ENCODE data around the gene C16orf90. TPM values are rescaled to one million over a fixed set of nuclear protein-coding genes. Genes with fewer than 3 reads are reported as not detected.

Gene C16orf90
- polyA plus RNA-seq, 3 donors, result not detected

DNA sequence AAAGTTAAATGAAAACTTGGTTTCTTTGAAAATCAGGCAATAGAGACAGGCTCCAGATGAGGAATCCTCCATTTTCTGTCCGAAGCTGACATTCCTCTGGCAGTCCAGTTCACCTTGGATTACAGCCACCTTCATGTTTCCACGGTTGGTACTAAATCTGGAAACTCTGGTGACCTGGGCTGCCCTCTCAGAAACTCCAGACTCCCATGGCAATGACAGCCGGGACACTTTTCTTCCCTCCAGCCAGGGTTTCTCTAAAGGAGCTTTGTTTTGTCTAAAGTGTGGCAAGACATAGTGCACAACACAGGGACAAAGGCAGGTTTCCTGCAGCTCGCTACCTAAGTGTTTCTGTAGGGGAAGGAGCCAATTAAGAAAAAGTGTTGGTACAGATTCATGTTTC is 41.6 kb upstream of the C16orf90 start:
- Mint-ChIP-seq H3K4me1 (no peaks in the 10 kb centered on the region), H3K27ac (no peak overlapping the region), H3K4me3 (no peak overlapping the region), H3K36me3 (peaks cover 16 to 20% of the 10 kb centered on the region in 2 donors), H3K27me3 (ENCODE audit: low read depth in 3 of 3) (no peaks in the 10 kb centered on the region), H3K9me3 (no peaks in the 10 kb centered on the region)
- Histone ChIP-seq H3K27ac (ENCODE audit: low read depth in 1 of 2, low read length in 2 of 2) (no peak overlapping the region), H3K9me3 (replicated peaks in 1 of 2; ENCODE audit: control insufficient read depth in 1 of 2, insufficient read depth in 1 of 2, low read length in 2 of 2) (no peaks in the 10 kb centered on the region), H4K20me1 (ENCODE audit: insufficient read depth, low read length) (no peaks in the 10 kb centered on the region), H3K4me1 (ENCODE audit: control insufficient read depth in 1 of 2, insufficient read depth in 2 of 2, low read length in 2 of 2) (no peaks in the 10 kb centered on the region), H3K79me2 (ENCODE audit: insufficient read depth, low read length) (no peaks in the 10 kb centered on the region), H3K4me3 (replicated peaks in 1 of 3; ENCODE audit: low read depth in 2 of 3, low read length in 3 of 3) (no peak overlapping the region), H3K4me2 (replicated peaks; ENCODE audit: extremely low read depth, low read length, poor library complexity, severe bottlenecking) (no peak overlapping the region), H3K27me3 (ENCODE audit: control insufficient read depth in 2 of 2, insufficient read depth in 2 of 2, low read length in 2 of 2) (no peaks in the 10 kb centered on the region), H3K36me3 (replicated peaks in 1 of 2; ENCODE audit: control insufficient read depth in 1 of 2, insufficient read depth in 2 of 2, low read length in 2 of 2) (peaks cover 0 to 19% of the 10 kb centered on the region in 2 donors), H2AFZ (ENCODE audit: insufficient read depth, low read depth, low read length, poor library complexity, severe bottlenecking) (no peak overlapping the region), H3K9ac (ENCODE audit: insufficient read depth, low read length, poor library complexity, severe bottlenecking) (no peak overlapping the region)
- TF ChIP-seq, protein P1, sequence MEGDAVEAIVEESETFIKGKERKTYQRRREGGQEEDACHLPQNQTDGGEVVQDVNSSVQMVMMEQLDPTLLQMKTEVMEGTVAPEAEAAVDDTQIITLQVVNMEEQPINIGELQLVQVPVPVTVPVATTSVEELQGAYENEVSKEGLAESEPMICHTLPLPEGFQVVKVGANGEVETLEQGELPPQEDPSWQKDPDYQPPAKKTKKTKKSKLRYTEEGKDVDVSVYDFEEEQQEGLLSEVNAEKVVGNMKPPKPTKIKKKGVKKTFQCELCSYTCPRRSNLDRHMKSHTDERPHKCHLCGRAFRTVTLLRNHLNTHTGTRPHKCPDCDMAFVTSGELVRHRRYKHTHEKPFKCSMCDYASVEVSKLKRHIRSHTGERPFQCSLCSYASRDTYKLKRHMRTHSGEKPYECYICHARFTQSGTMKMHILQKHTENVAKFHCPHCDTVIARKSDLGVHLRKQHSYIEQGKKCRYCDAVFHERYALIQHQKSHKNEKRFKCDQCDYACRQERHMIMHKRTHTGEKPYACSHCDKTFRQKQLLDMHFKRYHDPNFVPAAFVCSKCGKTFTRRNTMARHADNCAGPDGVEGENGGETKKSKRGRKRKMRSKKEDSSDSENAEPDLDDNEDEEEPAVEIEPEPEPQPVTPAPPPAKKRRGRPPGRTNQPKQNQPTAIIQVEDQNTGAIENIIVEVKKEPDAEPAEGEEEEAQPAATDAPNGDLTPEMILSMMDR (IDR thresholded peaks at IDR 0.05), result no peak
- intact Hi-C loops (cut with micrococcal nuclease), result no loop called here
- 100% methylated on average over 1 of the region's 4 CpGs for WGBS (ENCODE audit: insufficient coverage)
- DNase-seq, result no peak

DNA sequence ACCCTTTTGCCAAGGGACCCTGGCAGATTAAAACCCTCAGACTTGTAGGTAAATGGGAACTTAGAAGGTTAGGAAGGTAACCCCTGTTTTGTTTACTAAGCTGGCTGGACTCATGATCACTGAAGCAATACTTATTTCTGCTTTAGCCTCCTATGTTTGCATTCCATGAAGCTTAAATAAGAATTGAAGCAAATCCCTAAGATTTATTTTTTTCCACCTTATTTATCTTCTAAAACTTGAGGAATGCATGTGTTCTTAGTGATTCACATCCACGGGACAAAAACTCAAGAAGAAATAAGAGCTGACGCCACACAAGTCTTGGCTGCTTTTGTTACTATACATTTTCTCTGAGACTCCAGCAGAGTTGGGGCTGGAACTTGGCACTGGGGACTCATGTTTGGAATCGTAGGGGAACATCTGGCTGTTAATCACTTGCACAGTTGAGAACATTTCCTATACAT is 41.0 kb upstream of the C16orf90 start:
- H3K4me2 ChIP-seq (replicated peaks; ENCODE audit: extremely low read depth, low read length, poor library complexity, severe bottlenecking), result no peak overlapping the region
- Mint-ChIP-seq H3K27ac (no peak overlapping the region), H3K4me3 (no peak overlapping the region)

More for the DNA sequence above, 41.0 kb upstream of the C16orf90 start:
- intact Hi-C loops (cut with micrococcal nuclease), result no loop called here
- H3K27me3 ChIP-seq (ENCODE audit: control insufficient read depth in 2 of 2, insufficient read depth in 2 of 2, low read length in 2 of 2), result no peaks in the 10 kb centered on the region
- Mint-ChIP-seq H3K36me3 (peaks cover 20 to 21% of the 10 kb centered on the region in 2 donors), H3K4me1 (no peaks in the 10 kb centered on the region), H3K27me3 (ENCODE audit: low read depth in 3 of 3) (no peaks in the 10 kb centered on the region), H3K9me3 (no peaks in the 10 kb centered on the region)
- H2AFZ ChIP-seq (ENCODE audit: insufficient read depth, low read depth, low read length, poor library complexity, severe bottlenecking), result no peak overlapping the region
- H3K36me3 ChIP-seq (replicated peaks in 1 of 2; ENCODE audit: control insufficient read depth in 1 of 2, insufficient read depth in 2 of 2, low read length in 2 of 2), result peaks cover 0 to 19% of the 10 kb centered on the region in 2 donors
- no peaks in the 10 kb centered on the region for H3K4me1 ChIP-seq (ENCODE audit: control insufficient read depth in 1 of 2, insufficient read depth in 2 of 2, low read length in 2 of 2)
- no peak overlapping the region for H3K9ac ChIP-seq (ENCODE audit: insufficient read depth, low read length, poor library complexity, severe bottlenecking)
- TF ChIP-seq, protein P1 (IDR thresholded peaks at IDR 0.05), result no peak
- no peak for DNase-seq
- H4K20me1 ChIP-seq (ENCODE audit: insufficient read depth, low read length), result no peaks in the 10 kb centered on the region
- H3K27ac ChIP-seq (ENCODE audit: low read depth in 1 of 2, low read length in 2 of 2), result no peak overlapping the region
- WGBS (ENCODE audit: insufficient coverage), result 95% methylated on average over 2 of the region's 3 CpGs
- H3K79me2 ChIP-seq (ENCODE audit: insufficient read depth, low read length), result no peaks in the 10 kb centered on the region
- no peak overlapping the region for H3K4me3 ChIP-seq (replicated peaks in 1 of 3; ENCODE audit: low read depth in 2 of 3, low read length in 3 of 3)
- no peaks in the 10 kb centered on the region for H3K9me3 ChIP-seq (replicated peaks in 1 of 2; ENCODE audit: control insufficient read depth in 1 of 2, insufficient read depth in 1 of 2, low read length in 2 of 2)
